Midbrain (tissue), 1 donor: ENCODE measurements around the gene CLTCL1.
"Not testable (repeated sequence)": the region's sequence is repeated elsewhere in the genome, so short reads cannot be mapped to it uniquely, and the experiment has no call there.

Source experiments
- DNase-seq: peaks from one replicate; lab custom pipeline; 2025; lab: John Stamatoyannopoulos, UW

Gene CLTCL1

GRCh38 chr22:19175602-19176174, 115.8 kb downstream of the CLTCL1 start:
- DNase-seq = no peak

GRCh38 chr22:19175026-19175601, 116.4 kb downstream of the CLTCL1 start:
- no peak for DNase-seq

GRCh38 chr22:19174106-19175025, 117.2 kb downstream of the CLTCL1 start:
- no peak for DNase-seq

- DNase-seq = no peak
Observed at GRCh38 chr22:19173047-19174035, 118.2 kb downstream of the CLTCL1 start.

GRCh38 chr22:19172213-19173046, 119.1 kb downstream of the CLTCL1 start:
- DNase-seq = no peak

- no peak for DNase-seq
Observed at GRCh38 chr22:19169947-19170318, 121.6 kb downstream of the CLTCL1 start.

- DNase-seq = no peak
Observed at GRCh38 chr22:19169002-19169946, 122.2 kb downstream of the CLTCL1 start.

- no peak for DNase-seq
Observed at GRCh38 chr22:19168088-19168890, 123.2 kb downstream of the CLTCL1 start.

GRCh38 chr22:19167106-19167869, 124.2 kb downstream of the CLTCL1 start:
- no peak for DNase-seq

- DNase-seq = no peak
Observed at GRCh38 chr22:19166421-19166820, 125.1 kb downstream of the CLTCL1 start.

GRCh38 chr22:19164425-19164824, 127.1 kb downstream of the CLTCL1 start:
- no peak for DNase-seq

GRCh38 chr22:19158649-19159048, 132.9 kb downstream of the CLTCL1 start:
- DNase-seq = not testable (repeated sequence)

GRCh38 chr22:19156109-19156508, 135.4 kb downstream of the CLTCL1 start:
- DNase-seq = not testable (repeated sequence)

GRCh38 chr22:19152942-19153883, 138.3 kb downstream of the CLTCL1 start:
- no peak for DNase-seq

GRCh38 chr22:19151329-19152191, 140.0 kb downstream of the CLTCL1 start:
- no peak for DNase-seq
